HepG2 (cell line): ENCODE data around the gene TYRP1. TPM values are rescaled to one million over a fixed set of nuclear protein-coding genes. Genes with fewer than 3 reads are reported as not detected.
A peak's percentile ranks its signal among the peaks of the same experiment; 100 is the strongest.

Source experiments
- ATAC-seq: fragments of 200-7000 bp; cut with Tn5 transposase; 3 replicates; pipeline ENCODE4 v1.9.1; 2020; ENCODE audit warnings: mild to moderate bottlenecking, moderate library complexity
- BruUV-seq: library from RNA; stranded (reverse); fragments of 400-500 nt; replicated peaks from 2 replicates; lab custom pipeline; 2021; lab: Mats Ljungman, UMichigan
- CTCF ChIA-PET: fragments of 300-600 bp; formaldehyde crosslinking; extraction: SDS; loops from one replicate; lab custom pipeline; 2021; ENCODE audit warnings: low total read pairs, inconsistent platforms, low intra/inter-chr PET ratio; lab: Yijun Ruan, JAX
- POLR2A ChIA-PET: fragments of 350-600 bp; sonication (Branson Sonifier 250); formaldehyde crosslinking; loops from one replicate; lab custom pipeline; 2020; ENCODE audit warnings: antibody characterized with exemption, inconsistent platforms; lab: Yijun Ruan, JAX
- DNase-seq: peaks from one replicate; pipeline ENCODE4 v3.0.0-alpha.2; 2015; ENCODE audit warnings: low spot score
- FAIRE-seq: peaks from 3 replicates; lab custom pipeline; 2011; peaks lifted over from hg19 to GRCh38; lab: Jason Lieb, UNC
- H2AFZ ChIP-seq: one replicate; pipeline ENCODE4 v1.6.1; 2011; ENCODE audit warnings: low read length, inconsistent platforms
- H3K27ac ChIP-seq: fragments of 300-600 bp; 3 replicates; pipeline ENCODE4 v1.8.0; 2011; ENCODE audit warnings: mixed run types, mild to moderate bottlenecking, mixed read lengths, low read length, inconsistent platforms; ENCODE audit not compliant: insufficient read depth; ENCODE audit errors: extremely low read length
- H3K27me3 ChIP-seq, 2 experiments: fragments of 200-600 bp in 1 of 2; 2 replicates in 1 of 2; 3 replicates in 1 of 2; pipeline versions ENCODE4 v1.6.0 to v1.8.0; 2011; ENCODE audit warnings: low read length in 2 of 2, mild to moderate bottlenecking in 2 of 2, moderate library complexity in 2 of 2, inconsistent platforms in 1 of 2; ENCODE audit not compliant: insufficient read depth in 2 of 2, control insufficient read depth in 1 of 2
- H3K36me3 ChIP-seq, 2 experiments: fragments of 200-600 bp in 1 of 2; replicated peaks in 1 of 2; 2 replicates in 1 of 2; 3 replicates in 1 of 2; pipeline versions ENCODE4 v1.5.1 to v1.8.0; 2011; ENCODE audit warnings: low read length in 2 of 2, inconsistent platforms in 1 of 2; ENCODE audit not compliant: insufficient read depth in 2 of 2, control insufficient read depth in 1 of 2
- H3K4me1 ChIP-seq: 2 replicates; pipeline ENCODE4 v1.5.1; 2012; ENCODE audit warnings: low read length, inconsistent platforms; ENCODE audit not compliant: insufficient read depth
- H3K4me2 ChIP-seq: 2 replicates; pipeline ENCODE4 v1.6.0; 2011; ENCODE audit warnings: low read depth, low read length, inconsistent platforms
- H3K4me3 ChIP-seq, 3 experiments: fragments of 200-600 bp in 1 of 3; sonication (generic), shearing (Covaris generic) in 1 of 3; replicated peaks in 1 of 3; 2 replicates each; pipeline ENCODE4 v1.5.1; 2011 to 2016; ENCODE audit warnings: low read length in 3 of 3, inconsistent platforms in 2 of 3, low read depth in 2 of 3, mild to moderate bottlenecking in 2 of 3, control low read depth in 1 of 3, mixed read lengths in 1 of 3; ENCODE audit not compliant: insufficient read depth in 1 of 3
- H3K79me2 ChIP-seq: one replicate; pipeline ENCODE4 v1.6.1; 2011; ENCODE audit warnings: low read length, inconsistent platforms; ENCODE audit not compliant: insufficient read depth
- H3K9ac ChIP-seq: 2 replicates; pipeline ENCODE4 v1.6.0; 2011; ENCODE audit warnings: mild to moderate bottlenecking, low read depth, low read length, inconsistent platforms; ENCODE audit not compliant: insufficient read depth
- H3K9me3 ChIP-seq: 2 replicates; pipeline ENCODE4 v1.5.1; 2012; ENCODE audit warnings: mild to moderate bottlenecking, low read length
- H4K20me1 ChIP-seq: 2 replicates; pipeline ENCODE4 v1.6.0; 2011; ENCODE audit warnings: inconsistent platforms, mild to moderate bottlenecking, low read length, moderate library complexity; ENCODE audit not compliant: insufficient read depth
- ARID3A ChIP-seq: IDR thresholded peaks from 2 replicates; pipeline ENCODE4 v1.6.1; 2012; ENCODE audit warnings: low read depth, low read length, improper control_type of control experiment
- CREBL2 ChIP-seq: sonication (generic); formaldehyde crosslinking; IDR thresholded peaks from 2 replicates; pipeline ENCODE4 v1.8.1; 2023; ENCODE audit warnings: missing genetic modification reagents, mild to moderate bottlenecking, borderline replicate concordance
- IKZF1 ChIP-seq: fragments of 450-650 bp; IDR thresholded peaks from 2 replicates; pipeline ENCODE4 v1.7.1; 2016
- KIAA2018 ChIP-seq: sonication (generic); formaldehyde crosslinking; IDR thresholded peaks from 2 replicates; pipeline ENCODE4 v1.5.0; 2020; ENCODE audit warnings: mild to moderate bottlenecking, missing genetic modification reagents, borderline replicate concordance
- NFKBIZ ChIP-seq: IDR thresholded peaks from 2 replicates; pipeline ENCODE4 v1.6.1; 2018; ENCODE audit warnings: missing genetic modification reagents, missing compliant biosample characterization
- SNAPC5 ChIP-seq: sonication (generic); formaldehyde crosslinking; IDR thresholded peaks from 2 replicates; pipeline ENCODE4 v1.8.1; 2023; ENCODE audit warnings: mild to moderate bottlenecking, missing genetic modification reagents, borderline replicate concordance
- ZBTB8A ChIP-seq: sonication (generic); formaldehyde crosslinking; IDR thresholded peaks from 2 replicates; pipeline ENCODE4 v1.4.0; 2020; ENCODE audit warnings: mild to moderate bottlenecking, low read depth, missing genetic modification reagents, borderline replicate concordance
- ZNF138 ChIP-seq: sonication (generic); formaldehyde crosslinking; IDR thresholded peaks from 2 replicates; pipeline ENCODE4 v1.5.0; 2020; ENCODE audit warnings: mild to moderate bottlenecking, low read depth, missing genetic modification reagents
- ZNF256 ChIP-seq: sonication (generic); formaldehyde crosslinking; conservative IDR thresholded peaks from 2 replicates; pipeline ENCODE4 v1.4.0; 2020; ENCODE audit warnings: missing genetic modification reagents
- ZNF552 ChIP-seq: sonication (generic); formaldehyde crosslinking; IDR thresholded peaks from 2 replicates; pipeline ENCODE4 v1.9.0; 2022; ENCODE audit warnings: missing genetic modification reagents, mild to moderate bottlenecking, borderline replicate concordance
- ZNF557 ChIP-seq: sonication (generic); formaldehyde crosslinking; IDR thresholded peaks from 2 replicates; pipeline ENCODE4 v1.4.0; 2020; ENCODE audit warnings: missing genetic modification reagents
- ZNF567 ChIP-seq: sonication (generic); formaldehyde crosslinking; IDR thresholded peaks from 2 replicates; pipeline ENCODE4 v1.8.1; 2023; ENCODE audit warnings: mild to moderate bottlenecking, missing genetic modification reagents, borderline replicate concordance
- WGBS: methylation state at CpG from one replicate; pipeline ENCODE4 v1.1.6; 2017; ENCODE audit warnings: low lambda C conversion rate; 5-methylcytosine and 5-hydroxymethylcytosine counted together
- in situ Hi-C: cut with HindIII; loops from 2 replicates; pipeline ENCODE4 v1.10.0; 2017; ENCODE audit warnings: low pct_unique_long_range_greater_than_20kb; ENCODE audit not compliant: extremely low pct_ligation_motif_present
- intact Hi-C: fragments of 100-400 bp; cut with micrococcal nuclease; formaldehyde crosslinking; loops from one replicate; pipeline ENCODE4 v1.10.0; 2022; ENCODE audit not compliant: unreplicated experiment
- polyA plus RNA-seq, 8 experiments: library from polyadenylated mRNA; depleted of rRNA in 3 of 8; stranded (reverse) in 7 of 8; unstranded in 1 of 8; fragments of >200 nt; fragmentation: Illumina TruSeq in 4 of 8; extraction: Trizol in 4 of 8; gene quantifications; 2 replicates each; pipeline versions ENCODE4 v1.2.1 to v1.2.3, GENCODE V29; 2011 to 2016; ENCODE audit warnings: low read depth in 4 of 8, missing spikeins in 1 of 8, mixed read lengths in 1 of 8; ENCODE audit not compliant: insufficient read depth in 1 of 8
- total RNA-seq, 5 experiments: library from RNA; depleted of rRNA; stranded (reverse); fragments of >200 nt; fragmentation: Illumina TruSeq; extraction: Trizol; gene quantifications; 2 replicates each; pipeline ENCODE4 v1.2.3, GENCODE V29; 2016; ENCODE audit warnings: low read depth in 1 of 5

The TYRP1 gene
- total and polyA plus RNA-seq, 2 of the 13 experiments (the other 11 are each of a cell fraction or from before 2014, with no cell fraction given), result 0.04 TPM; not detected in 1

GRCh38 chr9:12666813-12667212 lies 26.4 kb upstream of the TYRP1 start:
- intact Hi-C loops, result no loop called here
- WGBS, result 3% methylated on average over 2 of the region's 2 CpGs
- CTCF ChIA-PET, result no interaction called here
- H3K4me1 ChIP-seq, result no peaks in the 10 kb centered on the region
- TF ChIP-seq ZNF256 (CRISPR knock-in tag) (no peak), KIAA2018 (CRISPR knock-in tag) (no peak), ARID3A (no peak), ZNF557 (no peak), CREBL2 (CRISPR knock-in tag) (no peak), IKZF1 (no peak), ZBTB8A (CRISPR knock-in tag) (no peak), ZNF567 (CRISPR knock-in tag) (no peak), SNAPC5 (CRISPR knock-in tag) (no peak), NFKBIZ (CRISPR knock-in tag) (no peak), ZNF552 (CRISPR knock-in tag) (no peak), ZNF138 (CRISPR knock-in tag) (no peak)
- TF ChIP-seq, all 625 proteins: peak for 0
- FAIRE-seq (no peak), ATAC-seq (peak; percentile 71), DNase-seq (peak; percentile 2)
- in situ Hi-C loops, result no loop called here
- Histone ChIP-seq H3K27ac (no peak overlapping the region), H3K4me2 (no peak overlapping the region), H2AFZ (no peak overlapping the region), H4K20me1 (no peaks in the 10 kb centered on the region), H3K36me3 (no peaks in the 10 kb centered on the region), H3K9ac (no peak overlapping the region), H3K9me3 (no peaks in the 10 kb centered on the region), H3K79me2 (no peaks in the 10 kb centered on the region), H3K27me3 (no peaks in the 10 kb centered on the region), H3K4me3 (no peak overlapping the region)
- BruUV-seq, result no TSS peak
- POLR2A ChIA-PET, result no interaction called here
